DND-41 (cell line): ENCODE results near the gene XYLT1.

Source experiments
- EZH2 ChIP-seq: IDR thresholded peaks from 3 replicates; pipeline ENCODE4 v1.6.1; 2012; ENCODE audit warnings: borderline replicate concordance, low read depth, mild to moderate bottlenecking, moderate library complexity, low read length, inconsistent platforms; ENCODE audit not compliant: severe bottlenecking
- TF ChIP-seq, protein P1 (sequence below): IDR thresholded peaks from 2 replicates; pipeline ENCODE4 v1.5.1; 2012; ENCODE audit warnings: borderline replicate concordance, low read length, moderate library complexity, mild to moderate bottlenecking; ENCODE audit not compliant: poor library complexity, severe bottlenecking; ENCODE audit errors: extremely low read depth

DNA sequence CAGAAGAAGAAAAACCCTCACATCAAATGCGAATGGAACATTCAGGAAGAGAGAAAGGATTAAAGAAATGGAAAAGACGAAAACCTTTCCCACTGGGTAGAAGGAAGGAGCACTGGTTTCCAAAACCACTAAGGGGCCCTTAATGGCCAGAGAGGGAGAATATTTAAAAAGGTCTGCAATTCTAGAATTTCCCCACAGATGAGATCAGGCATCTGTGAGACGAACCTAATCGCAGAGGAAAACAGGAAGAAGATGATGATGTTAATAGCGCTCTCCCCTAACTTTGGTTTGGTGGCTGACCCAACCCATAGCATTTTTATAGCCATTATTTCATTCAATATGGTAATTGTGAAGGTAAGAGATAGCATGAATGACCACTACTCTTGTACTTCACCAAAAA is 32.8 kb downstream of the XYLT1 start:
- TF ChIP-seq, protein P1, sequence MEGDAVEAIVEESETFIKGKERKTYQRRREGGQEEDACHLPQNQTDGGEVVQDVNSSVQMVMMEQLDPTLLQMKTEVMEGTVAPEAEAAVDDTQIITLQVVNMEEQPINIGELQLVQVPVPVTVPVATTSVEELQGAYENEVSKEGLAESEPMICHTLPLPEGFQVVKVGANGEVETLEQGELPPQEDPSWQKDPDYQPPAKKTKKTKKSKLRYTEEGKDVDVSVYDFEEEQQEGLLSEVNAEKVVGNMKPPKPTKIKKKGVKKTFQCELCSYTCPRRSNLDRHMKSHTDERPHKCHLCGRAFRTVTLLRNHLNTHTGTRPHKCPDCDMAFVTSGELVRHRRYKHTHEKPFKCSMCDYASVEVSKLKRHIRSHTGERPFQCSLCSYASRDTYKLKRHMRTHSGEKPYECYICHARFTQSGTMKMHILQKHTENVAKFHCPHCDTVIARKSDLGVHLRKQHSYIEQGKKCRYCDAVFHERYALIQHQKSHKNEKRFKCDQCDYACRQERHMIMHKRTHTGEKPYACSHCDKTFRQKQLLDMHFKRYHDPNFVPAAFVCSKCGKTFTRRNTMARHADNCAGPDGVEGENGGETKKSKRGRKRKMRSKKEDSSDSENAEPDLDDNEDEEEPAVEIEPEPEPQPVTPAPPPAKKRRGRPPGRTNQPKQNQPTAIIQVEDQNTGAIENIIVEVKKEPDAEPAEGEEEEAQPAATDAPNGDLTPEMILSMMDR, result no peak
- TF ChIP-seq EZH2, result no peak
